Upper lobe of left lung (tissue), 6 donors: ENCODE measurements around the gene PSMB5. TPM values are rescaled to one million over a fixed set of nuclear protein-coding genes. Genes with fewer than 3 reads are reported as not detected.

Source experiments
- ATAC-seq, 2 donors: fragments of 200-7000 bp; cut with Tn5 transposase; one replicate each; pipeline ENCODE4 v1.9.1; 2022; ENCODE audit warnings: mild to moderate bottlenecking in 2 of 2, moderate library complexity in 2 of 2; ENCODE audit not compliant: low FRiP score in 2 of 2
- DNase-seq, 2 donors: peaks; one replicate each; pipeline ENCODE4 v3.0.0-alpha.2; 2019 to 2020
- H3K27ac ChIP-seq, 4 donors: fragments of 200-600 bp; sonication (generic); one replicate each; pipeline ENCODE4 v1.5.1; 2016 to 2019
- H3K27me3 ChIP-seq, 4 donors: fragments of 200-600 bp; sonication (generic); one replicate each; pipeline ENCODE4 v1.5.1; 2017 to 2019
- H3K36me3 ChIP-seq, 4 donors: fragments of 200-600 bp; sonication (generic); one replicate each; pipeline ENCODE4 v1.5.1; 2016 to 2019
- H3K4me1 ChIP-seq, 4 donors: fragments of 200-600 bp; sonication (generic); one replicate each; pipeline ENCODE4 v1.5.1; 2018 to 2019
- H3K4me3 ChIP-seq, 4 donors: fragments of 200-600 bp; sonication (generic); one replicate each; pipeline ENCODE4 v1.5.1; 2017 to 2019; ENCODE audit warnings: mild to moderate bottlenecking in 2 of 4, moderate library complexity in 1 of 4
- H3K9me3 ChIP-seq, 4 donors: fragments of 200-600 bp; sonication (generic); one replicate each; pipeline ENCODE4 v1.5.1; 2018 to 2019
- CTCF ChIP-seq, 6 experiments: fragments of 450-650 bp in 4 of 6; fragments of 200-600 bp in 2 of 6; sonication (generic) in 2 of 6; IDR thresholded peaks; one replicate each; pipeline ENCODE4 v1.5.1; 2016 to 2019; ENCODE audit warnings: antibody characterized with exemption in 6 of 6
- EP300 ChIP-seq, 4 donors: sonication (generic); formaldehyde crosslinking; IDR thresholded peaks; one replicate each; pipeline ENCODE4 v1.5.1; 2017; ENCODE audit warnings: antibody characterized with exemption in 4 of 4, control low read depth in 2 of 4
- POLR2A ChIP-seq, 4 donors: fragments of 450-650 bp; IDR thresholded peaks; one replicate each; pipeline ENCODE4 v1.5.1; 2016 to 2017; ENCODE audit warnings: antibody characterized with exemption in 4 of 4, mild to moderate bottlenecking in 2 of 4
- POLR2AphosphoS5 ChIP-seq, 2 donors: sonication (generic); formaldehyde crosslinking; IDR thresholded peaks; one replicate each; pipeline ENCODE4 v1.5.1; 2017; ENCODE audit warnings: antibody characterized with exemption in 2 of 2
- WGBS, 2 donors: methylation state at CpG; one replicate each; pipeline ENCODE4 v1.1.5; 2017 to 2018; 5-methylcytosine and 5-hydroxymethylcytosine counted together
- total RNA-seq, 6 donors: library from RNA; depleted of rRNA in 4 of 6; stranded (reverse); fragments of >200 nt in 4 of 6; gene quantifications; one replicate each; pipeline versions ENCODE4 v1.1.0 to v1.2.1, GENCODE V29; 2016 to 2021
- donor health status: DM: no; HTN: no; CAD: no; lungs with moderate emphysema.
- donor health status: DM: no; HTN: yes; CAD: no; lungs with severe emphysema.

The PSMB5 gene
- total RNA-seq, 6 donors from 2014 or later, result 58.7 to 147 (median 86.1) TPM

GRCh38 chr14:23054000-23054811 lies 19.5 kb upstream of the PSMB5 start:
- TF ChIP-seq EP300 (IDR thresholded peaks at IDR 0.05) (no peak), POLR2AphosphoS5 (IDR thresholded peaks at IDR 0.05) (no peak), CTCF (IDR thresholded peaks at IDR 0.05) (peak in 2 of 6 experiments; percentile 19 to 27), POLR2A (IDR thresholded peaks at IDR 0.05) (no peak)
- Histone ChIP-seq H3K4me3 (no peak overlapping the region), H3K27me3 (no peaks in the 10 kb centered on the region), H3K4me1 (peaks cover 18 to 22% (median 20%) of the 10 kb centered on the region in 4 donors), H3K9me3 (no peaks in the 10 kb centered on the region), H3K27ac (no peak overlapping the region), H3K36me3 (peaks cover 4 to 10% (median 8%) of the 10 kb centered on the region in 4 donors)
- ATAC-seq (no peak), DNase-seq (peak in 1 of 2 donors; percentile 53)
- 68 to 81% methylated on average over 8 to 15 of the region's 17 CpGs for WGBS, 2 donors

- ATAC-seq, result no peak
- peak in 1 of 2 donors; percentile 46 for DNase-seq
- Histone ChIP-seq H3K27me3 (no peaks in the 10 kb centered on the region), H3K36me3 (peaks cover 0 to 3% (median 0%) of the 10 kb centered on the region in 4 donors), H3K9me3 (no peaks in the 10 kb centered on the region), H3K4me3 (no peak overlapping the region), H3K27ac (no peak overlapping the region), H3K4me1 (peaks cover 18 to 22% (median 20%) of the 10 kb centered on the region in 4 donors)
- TF ChIP-seq POLR2A (IDR thresholded peaks at IDR 0.05) (no peak), CTCF (IDR thresholded peaks at IDR 0.05) (no peak), POLR2AphosphoS5 (IDR thresholded peaks at IDR 0.05) (no peak), EP300 (IDR thresholded peaks at IDR 0.05) (no peak)
- WGBS, 2 donors, result 95 to 97% methylated on average over 7 to 10 of the region's 10 CpGs
These were observed 18.7 kb upstream of the PSMB5 start for GRCh38 chr14:23053426-23053825.

- no peaks in the 10 kb centered on the region for H3K9me3 ChIP-seq
- ATAC-seq (no peak), DNase-seq (no peak)
- no peak overlapping the region for H3K4me3 ChIP-seq
- 77 to 96% methylated on average over 3 of the region's 3 CpGs for WGBS, 2 donors
- H3K4me1 ChIP-seq, result peaks cover 14 to 16% (median 15%) of the 10 kb centered on the region in 4 donors
- TF ChIP-seq POLR2A (IDR thresholded peaks at IDR 0.05) (no peak), EP300 (IDR thresholded peaks at IDR 0.05) (no peak), POLR2AphosphoS5 (IDR thresholded peaks at IDR 0.05) (no peak), CTCF (IDR thresholded peaks at IDR 0.05) (no peak)
- no peak overlapping the region for H3K27ac ChIP-seq
- no peaks in the 10 kb centered on the region for H3K36me3 ChIP-seq
- H3K27me3 ChIP-seq, result no peaks in the 10 kb centered on the region
These were observed 18.0 kb upstream of the PSMB5 start for GRCh38 chr14:23052671-23053070.

- no peaks in the 10 kb centered on the region for H3K36me3 ChIP-seq
- TF ChIP-seq EP300 (IDR thresholded peaks at IDR 0.05) (no peak), CTCF (IDR thresholded peaks at IDR 0.05) (no peak), POLR2AphosphoS5 (IDR thresholded peaks at IDR 0.05) (no peak), POLR2A (IDR thresholded peaks at IDR 0.05) (no peak)
- ATAC-seq (no peak), DNase-seq (peak in 1 of 2 donors; percentile 69)
- no peak overlapping the region for H3K27ac ChIP-seq
- H3K27me3 ChIP-seq, result no peaks in the 10 kb centered on the region
- 82% methylated on average over 4 to 14 of the region's 14 CpGs for WGBS, 2 donors
- H3K4me3 ChIP-seq, result no peak overlapping the region
- H3K4me1 ChIP-seq, result peaks cover 13 to 15% (median 14%) of the 10 kb centered on the region in 4 donors
- H3K9me3 ChIP-seq, result no peaks in the 10 kb centered on the region
These were observed 17.5 kb upstream of the PSMB5 start for GRCh38 chr14:23052182-23052623.
